GM18511 (cell line): Measurements from ENCODE around the gene UPF2.
"Not testable (repeated sequence)": the region's sequence is repeated elsewhere in the genome, so short reads cannot be mapped to it uniquely, and the experiment has no call there.

Experiments
- ATAC-seq: cut with Tn5 transposase; IDR thresholded peaks from one replicate; pipeline ENCODE4 v1.9.1; 2021; ENCODE audit warnings: mild to moderate bottlenecking, moderate library complexity; ENCODE audit not compliant: unreplicated experiment

UPF2 gene

DNA sequence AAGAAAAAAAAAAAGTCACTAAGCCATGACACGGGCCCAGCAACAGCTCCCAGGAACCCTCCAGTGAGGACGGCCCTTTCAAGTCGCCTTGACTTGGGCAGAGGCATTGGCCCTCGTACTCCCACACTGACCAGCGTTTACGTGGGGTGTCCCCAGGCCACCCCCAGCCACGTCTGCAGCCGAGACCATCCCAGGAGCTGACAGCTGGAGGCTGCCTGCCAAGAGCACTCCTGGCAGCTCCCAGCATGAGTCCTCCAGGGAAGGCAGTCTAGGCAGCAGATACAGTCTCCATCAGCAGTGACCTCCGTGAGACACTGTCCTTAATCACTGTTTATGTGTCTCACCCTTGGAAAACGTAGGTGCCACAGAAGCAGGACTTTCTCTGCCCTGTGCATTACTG lies 133.0 kb downstream of the UPF2 start:
- ATAC-seq = no peak

DNA sequence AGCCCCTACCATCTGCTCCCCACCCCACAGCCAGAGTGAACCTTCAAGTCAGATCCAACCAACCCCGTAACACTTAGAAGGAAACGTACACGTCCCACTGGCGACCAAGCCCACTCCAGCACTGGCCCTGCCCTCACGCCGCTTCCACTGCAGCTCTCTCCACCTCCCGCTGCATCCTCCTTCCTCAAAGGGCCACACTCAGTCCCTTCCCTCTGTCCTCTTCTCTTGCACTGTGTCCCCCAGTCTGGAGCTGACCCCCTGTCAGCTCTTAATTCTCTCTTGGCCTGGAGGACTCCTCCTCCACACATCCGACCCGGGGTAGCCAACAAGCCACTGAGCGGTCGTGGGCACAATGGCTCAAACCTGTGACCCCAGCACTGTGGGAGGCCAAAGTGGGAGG lies 133.6 kb downstream of the UPF2 start:
- ATAC-seq = no peak

DNA sequence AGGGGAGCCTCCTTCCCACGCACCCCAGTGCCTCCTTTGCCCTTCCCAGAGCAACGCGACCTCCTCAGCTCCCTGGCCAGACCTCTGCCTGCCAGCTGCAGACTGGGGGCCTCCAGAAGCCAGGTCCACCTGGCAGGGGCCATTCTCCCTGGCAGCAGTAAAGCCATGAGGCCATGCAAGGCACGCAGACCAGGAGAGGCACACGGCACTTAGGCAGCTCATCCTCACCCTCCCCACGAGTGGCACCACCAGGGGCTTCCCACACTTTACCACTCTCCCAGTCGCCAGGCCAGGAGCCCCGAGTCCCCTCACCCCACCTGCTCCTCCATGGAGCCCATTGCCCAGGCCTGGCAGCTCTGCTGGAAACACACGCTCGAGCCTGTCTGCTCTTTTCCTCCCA lies 134.1 kb downstream of the UPF2 start:
- ATAC-seq = no peak

DNA sequence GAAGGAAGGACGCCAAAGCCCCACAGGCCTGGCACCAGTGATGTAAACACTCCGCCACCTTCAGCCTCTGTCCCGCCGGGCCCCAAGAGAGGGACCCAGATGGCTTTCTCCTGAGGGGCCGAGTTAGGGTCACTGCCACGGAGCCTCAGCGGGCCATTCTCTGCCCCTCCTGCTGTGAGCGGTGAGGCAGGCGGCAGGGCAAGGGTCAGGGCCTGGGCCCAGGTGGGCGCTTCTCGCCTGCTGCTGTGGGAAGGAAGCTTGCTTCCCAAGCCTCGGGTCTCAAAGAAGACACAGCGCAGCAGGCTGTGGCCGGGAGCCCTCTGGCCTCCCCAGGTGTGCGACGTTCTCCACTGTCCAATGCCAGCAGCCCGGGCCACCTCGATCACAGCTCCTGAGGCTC lies 134.7 kb downstream of the UPF2 start:
- no peak for ATAC-seq

DNA sequence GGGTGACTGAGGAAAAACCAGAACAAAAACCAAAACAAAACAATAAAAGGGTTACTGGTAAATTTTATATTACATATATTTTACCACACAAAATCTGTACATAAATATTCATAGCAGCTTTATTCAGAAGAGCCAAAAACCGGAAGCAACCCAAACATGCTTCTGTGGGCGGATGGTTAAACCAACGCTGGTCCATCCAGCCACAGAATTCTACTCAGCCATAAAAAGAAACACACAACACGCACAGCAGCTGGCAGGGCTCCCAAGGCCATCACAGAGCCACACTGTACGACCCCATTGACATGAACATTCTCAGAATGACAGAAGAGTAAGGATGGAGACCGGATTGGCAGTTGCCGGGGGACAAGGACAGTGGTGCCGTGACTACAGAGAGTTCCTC lies 135.9 kb downstream of the UPF2 start:
- ATAC-seq = no peak

DNA sequence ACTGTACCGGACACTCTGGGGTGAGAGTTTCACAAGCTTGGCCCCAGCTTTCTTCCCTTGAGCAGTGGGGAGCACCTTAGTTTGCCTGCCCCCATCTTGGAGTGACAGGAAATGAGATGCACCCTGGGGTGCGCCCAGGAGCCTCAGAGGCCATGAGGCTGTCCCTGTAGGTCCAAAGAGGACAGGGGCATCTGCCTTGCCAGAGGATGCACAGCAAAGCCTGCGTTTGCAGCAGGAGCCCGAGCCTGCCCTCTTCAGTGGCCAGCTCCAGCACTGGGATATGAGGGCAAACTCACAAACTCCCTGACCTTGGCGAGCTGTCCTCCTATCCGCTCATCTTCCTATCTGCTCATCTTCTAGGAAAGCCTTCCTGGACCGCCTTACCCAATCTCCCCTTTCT lies 140.0 kb downstream of the UPF2 start:
- no peak for ATAC-seq

DNA sequence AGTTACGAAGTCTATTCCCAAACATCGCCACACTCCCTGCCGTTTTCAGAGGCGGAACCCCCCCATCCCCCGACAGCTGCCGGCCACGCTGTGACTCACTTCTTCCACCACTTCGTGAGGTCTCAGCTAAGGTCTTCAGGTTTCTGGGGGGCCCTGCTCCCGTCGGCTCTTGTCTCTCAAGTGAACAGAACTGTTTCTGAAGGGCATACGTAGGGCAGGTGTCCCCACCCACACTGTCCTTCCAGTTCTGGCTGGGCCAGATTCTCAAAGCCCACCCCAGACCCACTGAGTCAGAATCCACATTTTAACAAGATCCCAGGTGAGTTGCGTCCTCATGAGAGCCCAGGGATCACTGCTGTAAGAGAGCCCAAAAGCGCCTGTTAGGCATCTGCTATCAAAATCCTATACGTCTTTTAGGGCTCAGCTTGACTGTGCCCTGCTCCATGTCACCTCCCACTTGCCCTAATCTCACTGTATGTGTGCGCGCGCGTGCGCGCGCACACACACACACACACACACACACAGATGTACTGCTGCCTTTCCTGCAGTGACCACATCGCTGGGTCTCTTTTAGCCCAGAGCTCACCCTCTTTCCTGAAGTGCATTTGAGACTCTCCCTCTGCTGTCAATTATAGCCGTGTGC lies 140.7 kb downstream of the UPF2 start:
- no peak for ATAC-seq

DNA sequence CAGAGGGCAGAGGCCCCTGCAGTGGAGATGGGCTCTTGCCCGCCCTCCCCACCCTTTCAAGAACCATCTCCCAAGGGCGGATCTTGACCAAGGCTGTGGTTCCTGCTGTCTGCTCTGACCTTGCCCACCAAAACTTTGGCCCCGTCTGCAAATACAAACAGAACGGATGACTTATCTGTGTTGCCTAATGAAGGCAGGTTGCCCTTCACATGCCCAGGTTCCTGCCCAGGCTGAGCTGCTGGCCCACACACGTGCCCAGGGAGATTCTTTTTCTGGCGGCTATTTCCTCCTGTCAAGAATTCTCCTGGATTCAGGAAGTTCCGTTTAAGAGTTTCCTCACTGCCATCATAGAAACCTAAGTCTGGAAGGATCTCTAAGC lies 141.2 kb downstream of the UPF2 start:
- no peak for ATAC-seq

DNA sequence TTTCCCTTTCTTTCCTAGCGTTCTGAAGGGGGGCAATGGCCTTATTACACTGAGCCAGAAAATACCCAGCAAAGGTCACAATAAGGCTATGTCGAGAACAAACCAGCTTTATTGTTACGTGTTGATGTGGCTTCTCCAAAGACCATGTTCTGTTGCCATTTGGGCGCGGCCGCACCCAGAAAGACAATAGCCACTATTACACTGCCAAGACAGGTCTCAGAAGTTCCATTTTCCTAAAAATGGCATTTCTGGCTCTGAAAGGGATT lies 141.6 kb downstream of the UPF2 start:
- ATAC-seq = no peak

DNA sequence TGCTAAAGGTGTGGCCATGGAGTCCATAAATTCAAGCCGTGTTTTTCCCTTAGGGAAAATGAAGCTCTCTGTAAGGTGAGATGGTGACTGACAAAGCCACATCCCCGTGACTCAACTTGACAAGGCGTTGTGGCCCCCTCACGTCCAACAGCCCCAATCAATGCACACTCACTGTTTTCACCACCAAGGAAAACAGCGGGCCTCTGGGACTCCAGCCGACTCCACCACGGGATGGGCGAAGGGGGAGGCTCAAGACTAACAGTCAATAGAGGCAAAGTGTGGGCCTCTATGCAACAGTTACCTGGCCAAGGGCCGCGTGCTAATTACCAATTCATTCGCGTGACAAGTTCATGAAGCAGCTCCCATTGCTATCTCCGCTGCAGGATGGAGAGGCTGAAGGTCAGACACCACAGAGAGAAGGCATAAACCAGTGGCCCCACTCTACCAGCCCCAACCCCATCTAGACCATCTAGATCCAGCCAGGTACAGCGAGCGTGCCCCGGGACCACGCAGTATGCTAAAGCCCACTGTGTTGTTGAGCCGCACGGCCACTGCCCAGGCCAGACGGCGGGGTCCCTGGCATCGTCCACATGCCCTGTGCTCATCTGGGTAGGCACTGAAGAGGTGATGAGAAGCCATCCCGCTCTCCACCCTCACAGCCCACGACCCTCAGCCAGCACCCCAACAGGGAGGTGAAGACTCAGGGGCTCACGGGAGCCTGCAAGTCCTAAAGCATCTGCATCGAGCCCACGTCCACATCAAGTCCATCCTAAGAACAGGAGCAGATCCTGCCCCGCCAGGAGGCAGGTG lies 143.3 kb downstream of the UPF2 start:
- no peak for ATAC-seq

DNA sequence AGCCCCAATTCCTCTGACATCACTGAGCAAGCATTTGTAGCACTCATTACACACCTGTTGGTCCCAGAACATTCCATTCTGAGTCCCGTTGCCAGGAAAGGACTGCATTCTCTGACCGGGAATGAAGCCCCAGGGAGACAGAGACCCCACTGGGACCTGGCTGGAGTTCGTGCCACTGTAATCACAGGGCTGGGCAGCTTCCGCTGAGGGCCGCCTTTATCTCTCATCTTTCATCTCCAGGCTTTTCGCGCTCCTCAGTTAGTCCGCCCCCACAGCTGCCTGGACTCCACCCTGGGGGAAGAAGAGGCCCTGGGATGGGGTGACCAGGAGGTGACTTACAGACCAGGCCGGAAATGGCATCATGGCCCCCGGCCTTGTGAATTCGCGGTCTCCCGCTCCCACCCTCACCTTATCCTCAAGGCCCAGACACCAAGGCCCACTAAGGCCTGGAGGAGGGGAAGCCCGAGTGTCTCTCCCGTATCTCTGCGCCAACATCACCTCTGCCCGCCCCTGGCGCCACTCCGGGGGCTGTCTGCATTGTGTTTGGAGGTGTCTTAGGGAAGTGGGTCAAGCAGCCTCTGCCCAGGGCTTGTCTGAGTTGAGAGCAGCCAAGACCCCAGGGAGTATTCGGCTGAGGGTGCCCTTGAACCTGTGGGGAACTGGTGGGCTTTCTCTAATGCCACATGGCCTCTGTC lies 144.1 kb downstream of the UPF2 start:
- no peak for ATAC-seq

DNA sequence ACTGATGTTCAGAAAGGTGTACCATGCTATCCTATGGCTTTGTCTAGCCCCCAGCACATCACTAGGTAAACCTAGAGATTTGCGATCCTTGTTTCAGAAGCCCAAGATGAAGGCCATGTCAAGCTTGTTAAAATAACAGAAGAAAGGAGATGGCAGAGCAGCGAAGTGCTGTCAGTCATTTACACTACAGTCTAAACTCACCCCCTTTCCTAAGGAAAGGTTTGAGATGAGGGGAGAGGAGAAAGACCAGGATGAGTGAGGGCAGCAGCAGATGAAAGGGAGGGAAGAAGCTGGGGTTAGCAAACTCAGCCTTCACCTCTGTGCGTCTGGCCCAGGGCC lies 144.6 kb downstream of the UPF2 start:
- ATAC-seq = no peak

DNA sequence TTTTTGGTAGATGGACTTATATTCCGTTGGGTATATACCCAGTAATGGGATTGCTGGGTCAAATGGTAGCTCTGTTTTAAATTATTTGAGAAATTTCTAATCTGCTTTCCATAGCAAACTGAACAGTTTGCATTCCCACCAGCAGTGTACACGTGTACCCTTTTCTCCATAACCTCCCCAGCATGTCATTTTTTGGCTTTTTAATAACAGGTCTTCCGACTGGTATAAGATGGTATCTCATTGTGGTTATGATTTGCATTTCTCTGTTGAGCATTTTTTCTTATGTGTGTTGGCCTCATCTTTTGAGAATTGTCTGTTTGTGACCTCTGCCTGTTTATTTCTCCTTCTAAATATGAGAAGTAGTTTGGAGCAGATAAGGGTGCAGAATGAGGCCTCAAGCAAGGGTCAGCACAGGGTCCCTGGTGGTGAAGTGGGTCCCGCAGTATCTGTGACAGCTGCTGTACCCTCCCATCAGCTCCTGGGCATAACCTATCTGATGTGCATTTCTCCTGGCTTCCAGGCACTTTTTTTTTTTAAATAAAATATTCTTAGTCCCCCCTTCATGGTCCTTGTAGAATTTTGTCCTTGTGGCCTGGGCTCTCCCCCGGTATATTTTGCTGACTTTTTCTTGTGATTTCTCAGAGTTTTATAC lies 145.9 kb downstream of the UPF2 start:
- no peak for ATAC-seq

DNA sequence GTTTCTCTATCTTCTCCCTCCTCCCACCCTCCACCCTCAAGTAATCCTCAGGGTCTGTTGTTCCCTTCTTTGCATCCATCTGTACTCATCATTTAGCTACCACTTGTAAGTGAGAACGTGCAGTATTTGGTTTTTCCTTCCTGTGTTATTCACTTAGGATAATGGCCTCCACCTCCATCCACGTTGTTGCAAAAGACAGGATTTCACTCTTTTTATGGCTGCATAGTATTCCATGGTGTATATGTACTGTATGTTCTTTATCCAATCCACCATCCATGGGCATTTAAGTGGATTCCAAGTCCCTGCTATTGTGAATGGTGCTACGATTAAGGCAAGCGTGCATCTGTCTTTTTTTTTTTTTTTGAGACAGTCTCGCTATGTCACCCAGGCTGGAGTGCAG lies 147.0 kb downstream of the UPF2 start:
- ATAC-seq = no peak

DNA sequence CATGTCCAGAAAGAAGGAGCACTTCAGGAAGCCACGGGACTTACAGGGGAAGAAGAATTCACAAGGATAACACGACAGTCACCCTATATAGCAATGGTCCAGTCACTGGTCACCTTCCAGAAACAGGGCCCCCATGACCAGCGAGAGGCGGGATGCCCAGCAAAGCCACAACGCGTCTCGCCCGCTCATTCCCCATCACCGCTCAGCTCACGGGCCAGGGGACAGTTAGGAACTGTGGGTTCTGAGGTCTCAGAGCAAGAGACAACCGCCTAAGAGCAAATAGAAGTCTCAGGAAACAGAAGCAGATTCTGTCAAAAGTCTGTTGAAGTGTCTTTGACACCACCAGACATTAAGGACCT lies 147.5 kb downstream of the UPF2 start:
- no peak for ATAC-seq

DNA sequence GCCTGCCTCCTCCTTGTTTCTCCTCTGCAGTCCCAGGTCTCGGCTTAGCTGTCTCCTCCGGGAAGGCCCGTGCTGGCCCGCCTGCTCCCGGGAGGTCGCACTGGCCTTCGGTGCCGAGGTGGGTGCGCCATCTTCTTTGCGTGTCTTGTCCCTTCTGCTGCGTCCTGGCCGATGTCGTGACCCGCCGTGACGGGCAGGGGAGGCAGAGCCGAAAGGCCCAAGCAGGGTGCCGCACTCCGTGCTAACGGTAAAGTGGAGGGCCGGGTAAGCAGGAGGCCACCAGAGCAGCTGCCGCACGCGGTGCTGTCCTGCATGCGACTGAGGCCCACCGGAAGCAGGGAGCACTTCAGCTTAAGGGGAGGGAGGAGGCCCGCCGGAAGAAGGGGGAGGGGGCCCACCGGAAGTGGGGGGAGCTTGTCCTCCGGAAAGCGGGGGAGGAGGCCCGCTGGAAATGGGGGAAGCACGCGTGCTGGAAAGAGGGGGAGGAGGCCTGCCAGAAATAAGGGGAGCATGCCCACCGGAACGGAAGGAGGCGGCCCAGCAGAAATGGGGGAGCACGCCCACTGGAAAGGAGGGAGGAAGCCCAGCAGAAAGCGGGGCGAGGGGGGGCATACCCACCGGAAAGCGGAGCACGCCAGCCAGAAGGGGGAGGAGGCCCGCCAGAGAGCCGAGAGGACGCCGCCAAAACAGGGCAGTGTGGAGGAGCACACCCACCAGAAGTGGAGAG lies 148.1 kb downstream of the UPF2 start:
- no peak for ATAC-seq

DNA sequence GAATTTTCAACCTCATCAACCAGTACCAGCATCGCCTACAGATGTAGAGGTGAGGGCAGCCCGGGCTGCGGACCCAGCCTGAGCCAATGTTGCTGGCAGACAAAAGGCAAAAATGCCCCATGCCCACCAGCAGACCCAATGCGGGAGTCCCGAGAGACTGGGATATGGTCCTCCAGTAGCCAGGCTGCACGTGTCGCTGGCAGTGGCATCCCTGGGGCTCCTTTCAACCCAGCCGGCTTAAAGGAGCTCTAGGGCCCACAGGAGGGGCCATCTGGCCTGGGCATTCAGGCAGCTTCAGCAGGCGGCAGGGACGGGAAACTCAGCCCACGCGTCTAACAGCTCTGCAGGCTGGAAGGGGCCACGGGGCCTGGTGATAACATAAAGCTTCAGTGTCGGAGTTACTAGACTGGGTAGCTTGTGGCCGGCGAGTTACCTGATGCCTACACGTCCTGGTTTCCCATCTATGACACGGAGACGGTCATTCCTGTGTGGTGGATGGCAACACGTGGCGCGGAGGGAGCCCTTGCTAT lies 148.8 kb downstream of the UPF2 start:
- no peak for ATAC-seq

DNA sequence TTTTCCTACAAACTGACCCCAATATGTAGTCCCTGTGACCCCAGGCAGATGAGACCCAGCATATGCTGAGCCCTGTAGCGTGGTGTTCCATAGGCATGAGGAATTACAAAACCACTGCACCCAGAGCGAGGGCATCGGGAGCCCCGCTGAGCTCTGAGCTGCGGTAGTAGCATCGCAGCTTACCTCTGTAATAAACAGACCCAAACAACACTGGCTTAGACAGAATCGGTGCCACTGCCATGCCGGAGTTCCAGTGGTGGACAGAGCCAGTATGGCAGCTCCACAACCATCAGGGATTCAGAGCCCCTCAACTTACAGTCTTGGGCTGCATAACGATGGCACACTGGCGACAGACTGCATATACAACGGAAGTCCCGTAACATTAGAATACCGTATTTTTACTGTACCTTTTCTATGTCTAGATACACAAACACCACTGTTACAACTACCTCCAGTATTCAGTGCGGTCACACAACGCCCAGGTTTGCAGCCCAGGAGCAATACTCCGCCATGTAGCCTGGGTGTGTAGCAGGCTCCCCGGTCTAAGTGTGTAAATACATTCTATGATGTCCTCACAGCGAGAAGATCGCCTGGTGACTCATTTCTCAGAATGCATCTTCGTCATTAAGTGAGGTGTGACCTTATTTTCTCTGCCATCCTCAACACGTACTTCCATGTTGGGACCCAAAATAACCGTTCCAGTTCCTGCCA lies 150.7 kb downstream of the UPF2 start:
- no peak for ATAC-seq

DNA sequence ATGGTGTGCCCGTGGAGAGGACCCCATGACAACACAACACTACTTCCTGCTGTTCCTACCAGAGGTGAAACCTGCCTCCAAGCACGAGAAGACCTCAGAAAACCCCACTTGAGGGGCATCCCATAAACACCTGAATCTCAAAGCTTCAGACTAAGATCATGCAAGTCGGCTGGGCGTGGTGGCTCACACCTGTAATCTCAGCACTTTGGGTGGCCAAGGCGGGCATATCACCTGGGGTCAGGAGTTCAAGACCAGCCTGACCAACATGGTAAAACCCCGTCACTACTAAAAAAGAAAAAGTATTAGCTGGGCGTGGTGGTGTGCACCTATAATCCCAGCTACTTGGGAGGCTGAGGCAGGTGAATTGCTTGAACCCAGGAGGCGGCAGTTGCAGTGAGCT lies 153.3 kb downstream of the UPF2 start:
- not testable (repeated sequence) for ATAC-seq

DNA sequence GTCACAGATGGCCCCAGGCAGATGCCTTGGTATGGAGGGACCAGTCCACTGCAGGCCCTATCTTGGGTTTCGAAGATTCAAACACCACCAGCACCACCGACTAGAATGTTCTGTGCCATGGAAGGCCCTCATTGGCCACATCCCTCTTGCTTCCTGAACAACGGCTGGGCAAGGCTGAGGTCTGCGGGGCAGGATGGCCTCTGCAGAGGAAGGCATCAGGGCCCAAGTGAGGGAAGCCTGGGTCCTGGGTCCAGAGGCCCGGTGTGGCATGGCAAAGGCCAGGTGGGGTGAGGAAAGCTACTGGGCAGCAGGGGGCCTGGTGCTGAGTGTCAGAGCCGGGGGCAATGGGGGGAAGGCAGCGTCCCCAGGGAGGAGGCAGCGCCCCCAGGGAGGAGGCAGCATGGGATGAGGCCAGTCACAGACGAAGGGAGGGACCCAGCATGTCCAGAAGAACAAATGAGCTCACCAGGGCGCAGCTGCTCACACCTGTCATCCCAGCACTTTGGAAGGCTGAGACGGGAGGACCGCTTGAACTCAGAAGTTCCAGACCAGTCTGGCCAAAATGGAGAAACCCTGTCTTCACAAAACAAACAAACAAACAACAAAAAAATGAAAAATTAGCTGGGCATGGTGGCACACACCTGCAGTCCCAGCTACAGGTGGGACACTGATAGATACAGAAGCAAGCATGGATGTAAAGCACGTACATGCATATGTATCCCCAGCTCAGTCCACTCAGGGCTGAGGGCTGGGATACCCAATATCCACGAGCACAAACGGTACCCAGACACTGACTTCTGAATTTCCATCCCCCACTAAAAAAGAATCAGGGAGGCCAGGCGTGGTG lies 155.0 kb downstream of the UPF2 start:
- no peak for ATAC-seq
